HS-5 (cell line): ENCODE measurements around the gene DRAP1.
A peak's percentile ranks its signal among the peaks of the same experiment; 100 is the strongest.

Source experiments
- DNase-seq: peaks from one replicate; pipeline ENCODE4 v3.0.0-alpha.2; 2012; ENCODE audit warnings: low read depth

DRAP1 gene

GRCh38 chr11:65961267-65962140 lies 42.3 kb downstream of the DRAP1 start, which contains the start of gene SART1:
Gene SART1, plus strand, starts transcription at chr11:65961734. Its CDS starts 47 bp downstream, at chr11:65961781.
- peak; percentile 91 for DNase-seq

- DNase-seq: no peak
These were observed 42.9 kb downstream of the DRAP1 start for GRCh38 chr11:65962141-65962564.

GRCh38 chr11:65964906-65965305 lies 45.7 kb downstream of the DRAP1 start:
- DNase-seq: no peak

- DNase-seq: no peak
These were observed 46.9 kb downstream of the DRAP1 start for GRCh38 chr11:65965986-65966762.

GRCh38 chr11:65967329-65967934 lies 48.2 kb downstream of the DRAP1 start:
- DNase-seq: no peak

- DNase-seq: no peak
These were observed 49.6 kb downstream of the DRAP1 start for GRCh38 chr11:65968600-65969482.
